GM23338 (cell line): ENCODE measurements around the gene UBE2K. TPM values are rescaled to one million over a fixed set of nuclear protein-coding genes. Genes with fewer than 3 reads are reported as not detected.

Source experiments
- ATAC-seq: fragments of 200-7000 bp; cut with Tn5 transposase; 3 replicates; pipeline ENCODE4 v1.9.1; 2020
- DNase-seq: peaks from one replicate; pipeline ENCODE4 v3.0.0-alpha.2; 2015; ENCODE audit warnings: low spot score
- H2AFZ ChIP-seq: fragments of 200-600 bp; sonication (generic); 2 replicates; pipeline ENCODE4 v1.8.0; 2016; ENCODE audit warnings: antibody characterized with exemption, mild to moderate bottlenecking, moderate library complexity
- H3F3A ChIP-seq: fragments of 200-600 bp; sonication (generic); replicated peaks from 2 replicates; pipeline ENCODE4 v1.8.0; 2017; ENCODE audit warnings: antibody characterized with exemption, mixed run types, low read depth
- H3K27ac ChIP-seq: fragments of 200-600 bp; sonication (generic); 2 replicates; pipeline ENCODE4 v1.6.1; 2016; ENCODE audit warnings: low read depth
- H3K27me3 ChIP-seq: fragments of 200-600 bp; sonication (generic); 2 replicates; pipeline ENCODE4 v1.8.0; 2016; ENCODE audit warnings: mild to moderate bottlenecking, mixed run types, moderate library complexity; ENCODE audit not compliant: insufficient read depth
- H3K36me3 ChIP-seq: fragments of 200-600 bp; sonication (generic); 2 replicates; pipeline ENCODE4 v1.8.0; 2016; ENCODE audit warnings: mild to moderate bottlenecking; ENCODE audit not compliant: insufficient read depth
- H3K4me1 ChIP-seq: fragments of 200-600 bp; sonication (generic); 2 replicates; pipeline ENCODE4 v1.8.0; 2016; ENCODE audit warnings: mild to moderate bottlenecking, moderate library complexity; ENCODE audit not compliant: insufficient read depth
- H3K4me2 ChIP-seq: fragments of 200-600 bp; sonication (generic); 2 replicates; pipeline ENCODE4 v1.7.1; 2017; ENCODE audit warnings: mixed run types
- H3K4me3 ChIP-seq: fragments of 200-600 bp; sonication (generic); 2 replicates; pipeline ENCODE4 v1.6.1; 2016; ENCODE audit warnings: mixed run types
- H3K79me2 ChIP-seq: fragments of 200-600 bp; sonication (generic); replicated peaks from 2 replicates; pipeline ENCODE4 v1.8.0; 2017; ENCODE audit warnings: mild to moderate bottlenecking; ENCODE audit not compliant: insufficient read depth
- H3K9me2 ChIP-seq: fragments of 200-600 bp; sonication (generic); 2 replicates; pipeline ENCODE4 v1.8.0; 2017; ENCODE audit not compliant: insufficient read depth
- H4K20me1 ChIP-seq: fragments of 200-600 bp; sonication (generic); replicated peaks from 2 replicates; pipeline ENCODE4 v1.8.0; 2017; ENCODE audit warnings: mild to moderate bottlenecking; ENCODE audit not compliant: insufficient read depth
- H3K27ac Mint-ChIP-seq: 2 replicates; pipeline ENCODE4 v1.8.0; 2020; ENCODE audit warnings: inconsistent platforms, mild to moderate bottlenecking, moderate library complexity, mixed read lengths
- H3K27me3 Mint-ChIP-seq: 3 replicates; pipeline ENCODE4 v1.8.0; 2022; ENCODE audit warnings: low read depth, mild to moderate bottlenecking, moderate library complexity, mixed read lengths, inconsistent platforms; ENCODE audit not compliant: insufficient read depth, poor library complexity
- H3K36me3 Mint-ChIP-seq: 3 replicates; pipeline ENCODE4 v1.8.0; 2021; ENCODE audit warnings: low read depth, mild to moderate bottlenecking, inconsistent platforms, moderate library complexity, mixed read lengths
- H3K4me1 Mint-ChIP-seq: 3 replicates; pipeline ENCODE4 v1.8.0; 2020; ENCODE audit warnings: mild to moderate bottlenecking, inconsistent platforms, mixed read lengths
- H3K4me3 Mint-ChIP-seq: 3 replicates; pipeline ENCODE4 v1.8.0; 2021; ENCODE audit warnings: moderate library complexity, mild to moderate bottlenecking, inconsistent platforms, mixed read lengths
- H3K9me3 Mint-ChIP-seq: 3 replicates; pipeline ENCODE4 v1.8.0; 2020; ENCODE audit warnings: moderate library complexity, mild to moderate bottlenecking, inconsistent platforms, mixed read lengths
- CREB1 ChIP-seq: fragments of 250-450 bp; sonication (Bioruptor Pico); IDR thresholded peaks from 2 replicates; pipeline ENCODE4 v1.5.0; 2020; ENCODE audit warnings: low read depth, mild to moderate bottlenecking, moderate library complexity
- CTCF ChIP-seq, 2 experiments: fragments of 200-600 bp in 1 of 2; sonication (generic) in 1 of 2; conservative IDR thresholded peaks; 2 replicates each; pipeline versions ENCODE4 v1.5.1 to v1.6.1; 2016 to 2017; ENCODE audit warnings: antibody characterized with exemption in 2 of 2, low read depth in 2 of 2, mild to moderate bottlenecking in 2 of 2, moderate library complexity in 1 of 2
- ETS1 ChIP-seq: IDR thresholded peaks from 2 replicates; pipeline ENCODE4 v1.6.1; 2016; ENCODE audit warnings: antibody characterized with exemption
- NANOG ChIP-seq: IDR thresholded peaks from 2 replicates; pipeline ENCODE4 v1.6.1; 2016; ENCODE audit warnings: antibody characterized with exemption, borderline replicate concordance
- REST ChIP-seq: IDR thresholded peaks from one replicate; pipeline ENCODE4 v1.6.1; 2018; ENCODE audit warnings: antibody characterized with exemption; ENCODE audit not compliant: unreplicated experiment
- STAT1 ChIP-seq: IDR thresholded peaks from one replicate; pipeline ENCODE4 v1.6.1; 2016; ENCODE audit warnings: antibody characterized with exemption; ENCODE audit not compliant: unreplicated experiment
- ZNF114 ChIP-seq: fragments of 250-450 bp; sonication (Bioruptor Pico); IDR thresholded peaks from 2 replicates; pipeline ENCODE4 v1.5.0; 2020; ENCODE audit warnings: mild to moderate bottlenecking, moderate library complexity
- ZNF462 ChIP-seq: fragments of 250-450 bp; sonication (Bioruptor Pico); IDR thresholded peaks from 2 replicates; pipeline ENCODE4 v1.5.0; 2020; ENCODE audit warnings: mild to moderate bottlenecking, moderate library complexity
- polyA plus RNA-seq: library from polyadenylated mRNA; unstranded; fragments of >200 nt; fragmentation: Nextera tagmentation; extraction: Ambion mirVana; gene quantifications from 2 replicates; pipeline ENCODE4 v1.2.1, GENCODE V29; 2016
- total RNA-seq: library from RNA; depleted of rRNA; stranded (reverse); fragments of >200 nt; shearing (Covaris generic); gene quantifications from 2 replicates; pipeline ENCODE4 v1.2.3, GENCODE V29; 2014

UBE2K gene
- total and polyA plus RNA-seq, 2 experiments from 2014 or later, result 97.7 to 207 TPM

GRCh38 chr4:39814403-39815185 lies 116.7 kb downstream of the UBE2K start:
- Histone ChIP-seq H2AFZ (no peak overlapping the region), H3K36me3 (no peaks in the 10 kb centered on the region), H3K4me1 (no peaks in the 10 kb centered on the region; the same call in 1 of the 2 replicates), H3F3A (peaks cover 12% of the 10 kb centered on the region), H3K9me2 (no peaks in the 10 kb centered on the region), H4K20me1 (no peaks in the 10 kb centered on the region), H3K27me3 (no peaks in the 10 kb centered on the region), H3K79me2 (no peaks in the 10 kb centered on the region), H3K4me2 (no peak overlapping the region), H3K4me3 (no peak overlapping the region), H3K27ac (no peak overlapping the region)
- Mint-ChIP-seq H3K9me3 (peaks cover 18% of the 10 kb centered on the region), H3K4me1 (no peaks in the 10 kb centered on the region; the same call in 2 of the 3 replicates), H3K27me3 (peaks cover 14% of the 10 kb centered on the region), H3K27ac (no peak overlapping the region), H3K36me3 (peaks cover 8% of the 10 kb centered on the region), H3K4me3 (no peak overlapping the region)
- ATAC-seq (no peak), DNase-seq (no peak)
- TF ChIP-seq CREB1 (CRISPR knock-in tag), result no peak
- TF ChIP-seq STAT1, result no peak

- Histone ChIP-seq H3F3A (peaks cover 12% of the 10 kb centered on the region), H3K27ac (peak overlapping the region; percentile 80), H3K36me3 (no peaks in the 10 kb centered on the region), H3K4me1 (no peaks in the 10 kb centered on the region; the same call in 1 of the 2 replicates), H3K9me2 (no peaks in the 10 kb centered on the region), H3K4me2 (no peak overlapping the region), H3K79me2 (no peaks in the 10 kb centered on the region), H3K27me3 (no peaks in the 10 kb centered on the region), H2AFZ (no peak overlapping the region), H4K20me1 (no peaks in the 10 kb centered on the region), H3K4me3 (no peak overlapping the region)
- Mint-ChIP-seq H3K4me3 (no peak overlapping the region), H3K4me1 (peaks cover 16% of the 10 kb centered on the region), H3K36me3 (peaks cover 5% of the 10 kb centered on the region; the same call in 1 of the 3 replicates), H3K27me3 (peaks cover 9% of the 10 kb centered on the region), H3K9me3 (peaks cover 3% of the 10 kb centered on the region; the same call in 2 of the 3 replicates), H3K27ac (no peak overlapping the region)
- TF ChIP-seq CTCF (conservative IDR thresholded peaks at IDR 0.05; ENCODE audit: low read depth in 2 of 2) (no peak), ETS1 (no peak), REST (no peak), ZNF462 (no peak), ZNF114 (CRISPR knock-in tag) (no peak), NANOG (no peak)
- DNase-seq (no peak), ATAC-seq (no peak)
These were observed 120.7 kb downstream of the UBE2K start for GRCh38 chr4:39818646-39819045.
